Measurements from ENCODE around the gene CLCN7.

The CLCN7 gene

GRCh38 chr16:1446296-1447080, 28.3 kb downstream of the CLCN7 start:
- no peak for TF ChIP-seq CTCF (IDR thresholded peaks at IDR 0.05; ENCODE audit: extremely low read depth, insufficient read depth, missing control alignments)
- in situ Hi-C loops (cut with MboI; ENCODE audit: low pct_unique_long_range_greater_than_20kb, low sequenced_read_pairs, unreplicated experiment) = no loop called here

GRCh38 chr16:1445518-1446203, 29.2 kb downstream of the CLCN7 start:
- DNase-seq (ENCODE audit: low spot score) = no peak
- no peak for TF ChIP-seq CTCF (IDR thresholded peaks at IDR 0.05; ENCODE audit: extremely low read depth, insufficient read depth, missing control alignments)
- in situ Hi-C loops (cut with MboI; ENCODE audit: low pct_unique_long_range_greater_than_20kb, low sequenced_read_pairs, unreplicated experiment) = no loop called here

More at GRCh38 chr16:1446296-1447080, 28.3 kb downstream of the CLCN7 start:
- no peak for DNase-seq (ENCODE audit: low spot score)

- no peak for TF ChIP-seq CTCF (IDR thresholded peaks at IDR 0.05; ENCODE audit: extremely low read depth, insufficient read depth, missing control alignments)
- no peak for DNase-seq (ENCODE audit: low spot score)
- in situ Hi-C loops (cut with MboI; ENCODE audit: low pct_unique_long_range_greater_than_20kb, low sequenced_read_pairs, unreplicated experiment) = no loop called here
Observed at GRCh38 chr16:1444730-1445517, 29.9 kb downstream of the CLCN7 start.

- in situ Hi-C loops (cut with MboI; ENCODE audit: low pct_unique_long_range_greater_than_20kb, low sequenced_read_pairs, unreplicated experiment) = no loop called here
- TF ChIP-seq CTCF (IDR thresholded peaks at IDR 0.05; ENCODE audit: extremely low read depth, insufficient read depth, missing control alignments) = no peak
- no peak for DNase-seq (ENCODE audit: low spot score)
Observed at GRCh38 chr16:1443980-1444729, 30.7 kb downstream of the CLCN7 start, which contains the start of gene CCDC154. Gene CCDC154, minus strand, starts transcription at chr16:1444556. Its CDS starts 234 bp downstream, at chr16:1444322.

- no peak for TF ChIP-seq CTCF (IDR thresholded peaks at IDR 0.05; ENCODE audit: extremely low read depth, insufficient read depth, missing control alignments)
- no peak for DNase-seq (ENCODE audit: low spot score)
- in situ Hi-C loops (cut with MboI; ENCODE audit: low pct_unique_long_range_greater_than_20kb, low sequenced_read_pairs, unreplicated experiment) = no loop called here
Observed at GRCh38 chr16:1443403-1443973, 31.3 kb downstream of the CLCN7 start.
